UCSD-AML1 (cell line): Measurements from ENCODE around the gene KCTD16.
A peak's percentile ranks its signal among the peaks of the same experiment; 100 is the strongest.

Experiments used
- DNase-seq: peaks from one replicate; lab custom pipeline; 2025; ENCODE audit not compliant: unreplicated experiment; lab: John Stamatoyannopoulos, UW

KCTD16 gene

GRCh38 chr5:144162686-144163085, 8.0 kb upstream of the KCTD16 start:
- DNase-seq, result no peak

GRCh38 chr5:144166696-144167095, 4.0 kb upstream of the KCTD16 start:
- DNase-seq, result no peak

- no peak for DNase-seq
Observed at GRCh38 chr5:144167998-144168397, 2.7 kb upstream of the KCTD16 start.

- no peak for DNase-seq
Observed at GRCh38 chr5:144169904-144170275, 783 bp upstream of the KCTD16 start.

GRCh38 chr5:144173766-144174165, 3.1 kb downstream of the KCTD16 start:
- DNase-seq, result no peak

GRCh38 chr5:144177548-144177947, 6.9 kb downstream of the KCTD16 start:
- no peak for DNase-seq

GRCh38 chr5:144179226-144179625, 8.6 kb downstream of the KCTD16 start:
- DNase-seq, result no peak

- no peak for DNase-seq
Observed at GRCh38 chr5:144183254-144183889, 12.7 kb downstream of the KCTD16 start.

GRCh38 chr5:144187699-144188294, 17.1 kb downstream of the KCTD16 start:
- peak; percentile 47 for DNase-seq

GRCh38 chr5:144189800-144190429, 19.2 kb downstream of the KCTD16 start:
- DNase-seq, result peak; percentile 35

- DNase-seq, result no peak
Observed at GRCh38 chr5:144191531-144191930, 20.9 kb downstream of the KCTD16 start.

- DNase-seq, result no peak
Observed at GRCh38 chr5:144191998-144192397, 21.3 kb downstream of the KCTD16 start.

- no peak for DNase-seq
Observed at GRCh38 chr5:144192661-144193060, 22.0 kb downstream of the KCTD16 start.

GRCh38 chr5:144194144-144194543, 23.5 kb downstream of the KCTD16 start:
- DNase-seq, result no peak

GRCh38 chr5:144195448-144195847, 24.8 kb downstream of the KCTD16 start:
- no peak for DNase-seq

GRCh38 chr5:144196612-144197011, 25.9 kb downstream of the KCTD16 start:
- DNase-seq, result no peak

GRCh38 chr5:144198386-144198785, 27.7 kb downstream of the KCTD16 start:
- no peak for DNase-seq

- no peak for DNase-seq
Observed at GRCh38 chr5:144201588-144201987, 30.9 kb downstream of the KCTD16 start.

GRCh38 chr5:144202072-144202471, 31.4 kb downstream of the KCTD16 start:
- no peak for DNase-seq

GRCh38 chr5:144202726-144203125, 32.1 kb downstream of the KCTD16 start:
- DNase-seq, result no peak

GRCh38 chr5:144203750-144204596, 33.3 kb downstream of the KCTD16 start:
- no peak for DNase-seq

GRCh38 chr5:144205141-144205551, 34.5 kb downstream of the KCTD16 start:
- DNase-seq, result no peak
